NT2/D1 (cell line): ENCODE data around the gene CFAP61.

Experiments
- SUZ12 ChIP-seq: IDR thresholded peaks from 2 replicates; pipeline ENCODE4 v1.6.1; 2011; ENCODE audit not compliant: insufficient read length, insufficient read depth; ENCODE audit errors: extremely low read depth
- YY1 ChIP-seq: IDR thresholded peaks from 2 replicates; pipeline ENCODE4 v1.6.1; 2011; ENCODE audit not compliant: insufficient read length, insufficient read depth
- ZNF274 ChIP-seq: IDR thresholded peaks from 2 replicates; pipeline ENCODE4 v1.6.1; 2011; ENCODE audit warnings: mild to moderate bottlenecking, low read depth, low read length

GRCh38 chr20:20395903-20396568, 343.7 kb downstream of the CFAP61 start:
- TF ChIP-seq ZNF274 (no peak), YY1 (no peak), SUZ12 (no peak)
